Panc1 (cell line): ENCODE measurements around the gene NTN3. TPM values are rescaled to one million over a fixed set of nuclear protein-coding genes. Genes with fewer than 3 reads are reported as not detected.

Source experiments
- ATAC-seq: fragments of 200-7000 bp; cut with Tn5 transposase; 2 replicates; pipeline ENCODE4 v1.9.1; 2020; ENCODE audit warnings: mild to moderate bottlenecking, moderate library complexity
- BruUV-seq: library from RNA; stranded (reverse); fragments of 400-500 nt; replicated peaks from 2 replicates; lab custom pipeline; 2021; lab: Mats Ljungman, UMichigan
- CTCF ChIA-PET: fragments of 300-600 bp; sonication (Branson Sonifier 250); formaldehyde crosslinking; loops from one replicate; lab custom pipeline; 2022; ENCODE audit warnings: antibody characterized with exemption; lab: Charles Lee
- POLR2A ChIA-PET: fragments of 300-600 bp; sonication (Branson Sonifier 250); formaldehyde crosslinking; loops from one replicate; lab custom pipeline; 2022; ENCODE audit warnings: antibody characterized with exemption; lab: Charles Lee
- DNase-seq: peaks from one replicate; pipeline ENCODE4 v3.0.0-alpha.2; 2010; ENCODE audit warnings: low read depth, low spot score
- H3K27ac ChIP-seq: 2 replicates; pipeline ENCODE4 v1.5.1; 2011; ENCODE audit warnings: mild to moderate bottlenecking, low read length, inconsistent platforms
- H3K27me3 ChIP-seq: fragments of 200-500 bp; sonication (Bioruptor generic); 2 replicates; pipeline ENCODE4 v1.6.0; 2014; ENCODE audit warnings: low read length, inconsistent platforms; ENCODE audit not compliant: control insufficient read depth, insufficient read depth
- H3K36me3 ChIP-seq: fragments of 200-500 bp; sonication (Bioruptor generic); 2 replicates; pipeline ENCODE4 v1.5.1; 2014; ENCODE audit warnings: inconsistent platforms, mild to moderate bottlenecking, low read length, moderate library complexity; ENCODE audit not compliant: control insufficient read depth, insufficient read depth
- H3K4me1 ChIP-seq: 2 replicates; pipeline ENCODE4 v1.5.1; 2011; ENCODE audit warnings: inconsistent platforms, mild to moderate bottlenecking, low read length, moderate library complexity; ENCODE audit not compliant: control insufficient read depth, insufficient read depth
- H3K4me3 ChIP-seq, 2 experiments: 2 replicates each; pipeline ENCODE4 v1.5.1; 2011 to 2012; ENCODE audit warnings: low read depth in 2 of 2, low read length in 2 of 2, mild to moderate bottlenecking in 2 of 2, inconsistent platforms in 1 of 2, moderate library complexity in 1 of 2
- H3K9me3 ChIP-seq: fragments of 200-500 bp; sonication (Bioruptor generic); 2 replicates; pipeline ENCODE4 v1.5.1; 2014; ENCODE audit warnings: low read depth, mild to moderate bottlenecking, inconsistent platforms, low read length, moderate library complexity; ENCODE audit not compliant: control insufficient read depth, insufficient read depth
- POLR2AphosphoS5 ChIP-seq: IDR thresholded peaks from 2 replicates; pipeline ENCODE4 v1.6.1; 2012; ENCODE audit warnings: mild to moderate bottlenecking, low read depth, low read length, moderate library complexity
- SIN3A ChIP-seq: IDR thresholded peaks from 2 replicates; pipeline ENCODE4 v1.6.1; 2012; ENCODE audit warnings: low read depth, mild to moderate bottlenecking, low read length, moderate library complexity, borderline replicate concordance; ENCODE audit not compliant: insufficient read depth
- TCF7L2 ChIP-seq: IDR thresholded peaks from 2 replicates; pipeline ENCODE4 v1.6.1; 2011; ENCODE audit warnings: mild to moderate bottlenecking, low read depth, low read length, inconsistent platforms
- in situ Hi-C: cut with HindIII; loops from 2 replicates; pipeline ENCODE4 v1.10.0; 2016; ENCODE audit warnings: low sequenced_read_pairs, low pct_unique_long_range_greater_than_20kb
- intact Hi-C: fragments of 100-400 bp; cut with micrococcal nuclease; formaldehyde crosslinking; loops from one replicate; pipeline ENCODE4 v1.10.0; 2022; ENCODE audit not compliant: unreplicated experiment
- total RNA-seq: library from RNA; stranded (reverse); gene quantifications from one replicate; pipeline ENCODE4 v1.2.1, GENCODE V29; 2021; ENCODE audit not compliant: unreplicated experiment
- TF ChIP-seq, protein P1 (sequence below): fragments of 450-650 bp; IDR thresholded peaks from 2 replicates; pipeline ENCODE4 v1.5.1; 2017; ENCODE audit warnings: mild to moderate bottlenecking
- TF ChIP-seq, protein P2 (sequence below), 2 experiments: IDR thresholded peaks; 2 replicates each; pipeline ENCODE4 v1.6.1; 2011 to 2012; ENCODE audit warnings: low read depth in 2 of 2, control low read depth in 1 of 2, low read length in 1 of 2, mild to moderate bottlenecking in 1 of 2, moderate library complexity in 1 of 2; ENCODE audit not compliant: insufficient read depth in 1 of 2

The NTN3 gene
- total RNA-seq, 1 experiment from 2014 or later, result 3.2 TPM

DNA sequence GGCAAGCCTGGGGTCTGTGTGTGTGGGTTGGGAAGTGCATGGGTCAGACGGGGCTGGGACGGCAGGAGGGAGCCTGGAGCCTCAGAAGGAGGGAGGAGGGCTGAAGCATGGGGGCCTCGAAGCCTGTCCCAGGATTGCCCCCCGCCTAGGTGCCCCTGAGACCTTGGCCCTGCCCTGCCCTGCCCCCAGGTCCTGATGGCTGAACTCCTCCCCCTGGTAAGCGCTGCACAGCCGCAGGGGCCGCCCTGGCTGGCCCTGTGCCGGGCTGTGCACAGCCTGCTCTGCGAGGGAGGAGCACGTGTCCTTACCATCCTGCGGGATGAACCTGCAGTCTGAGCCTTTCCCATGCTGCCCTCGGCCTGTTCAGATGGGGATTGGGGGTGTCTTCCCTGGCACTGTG is 6.8 kb upstream of the NTN3 start:
- Histone ChIP-seq H3K27ac (no peak overlapping the region), H3K27me3 (no peaks in the 10 kb centered on the region), H3K36me3 (no peaks in the 10 kb centered on the region), H3K9me3 (no peaks in the 10 kb centered on the region), H3K4me1 (peaks cover 25% of the 10 kb centered on the region), H3K4me3 (no peak overlapping the region)
- intact Hi-C loops (no loop called here), in situ Hi-C loops (no loop called here)
- ChIA-PET CTCF (no interaction called here), POLR2A (no interaction called here)
- TF ChIP-seq, protein P1, sequence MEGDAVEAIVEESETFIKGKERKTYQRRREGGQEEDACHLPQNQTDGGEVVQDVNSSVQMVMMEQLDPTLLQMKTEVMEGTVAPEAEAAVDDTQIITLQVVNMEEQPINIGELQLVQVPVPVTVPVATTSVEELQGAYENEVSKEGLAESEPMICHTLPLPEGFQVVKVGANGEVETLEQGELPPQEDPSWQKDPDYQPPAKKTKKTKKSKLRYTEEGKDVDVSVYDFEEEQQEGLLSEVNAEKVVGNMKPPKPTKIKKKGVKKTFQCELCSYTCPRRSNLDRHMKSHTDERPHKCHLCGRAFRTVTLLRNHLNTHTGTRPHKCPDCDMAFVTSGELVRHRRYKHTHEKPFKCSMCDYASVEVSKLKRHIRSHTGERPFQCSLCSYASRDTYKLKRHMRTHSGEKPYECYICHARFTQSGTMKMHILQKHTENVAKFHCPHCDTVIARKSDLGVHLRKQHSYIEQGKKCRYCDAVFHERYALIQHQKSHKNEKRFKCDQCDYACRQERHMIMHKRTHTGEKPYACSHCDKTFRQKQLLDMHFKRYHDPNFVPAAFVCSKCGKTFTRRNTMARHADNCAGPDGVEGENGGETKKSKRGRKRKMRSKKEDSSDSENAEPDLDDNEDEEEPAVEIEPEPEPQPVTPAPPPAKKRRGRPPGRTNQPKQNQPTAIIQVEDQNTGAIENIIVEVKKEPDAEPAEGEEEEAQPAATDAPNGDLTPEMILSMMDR, result no peak
- TF ChIP-seq POLR2AphosphoS5, result peak; percentile 71
- ATAC-seq, result no peak
- BruUV-seq, result no TSS peak
- DNase-seq, result no peak

DNA sequence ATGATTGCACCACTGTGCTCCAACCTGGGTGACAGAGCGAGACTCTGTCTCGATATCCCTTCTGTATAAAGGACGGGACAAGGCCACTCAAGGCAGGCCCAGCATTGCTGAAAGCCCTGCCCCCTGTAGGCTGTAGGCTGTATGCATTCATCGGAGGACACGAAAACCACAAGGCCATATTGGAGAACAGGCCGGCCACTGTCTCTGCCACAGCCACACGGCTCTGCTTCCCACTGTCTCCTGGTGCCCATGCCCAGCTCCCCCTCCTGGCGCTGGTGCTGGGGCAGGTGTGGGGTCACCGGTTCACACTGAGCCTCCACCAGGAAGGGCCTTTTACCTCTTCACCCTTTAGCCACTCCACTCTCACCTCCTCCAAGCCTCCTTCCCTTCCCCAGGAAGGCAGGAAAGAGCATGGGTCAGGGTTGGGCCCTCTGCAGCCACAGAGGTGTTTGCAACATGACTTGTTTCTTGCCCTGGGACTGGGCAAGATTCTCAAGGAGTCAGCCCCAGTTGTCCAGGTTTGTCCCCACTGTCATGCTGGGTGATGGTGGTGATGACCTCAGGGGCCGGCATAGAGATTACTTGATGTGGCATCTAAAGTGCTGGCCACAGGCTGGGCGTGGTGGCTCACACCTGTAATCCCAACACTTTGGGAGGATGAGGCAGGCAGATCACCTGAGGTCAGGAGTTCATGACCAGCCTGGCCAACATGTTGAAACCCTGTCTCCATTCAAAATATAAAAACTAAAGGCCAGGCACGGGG is 5.3 kb upstream of the NTN3 start:
- no peak overlapping the region for H3K27ac ChIP-seq
- intact Hi-C loops, result no loop called here
- CTCF ChIA-PET, result no interaction called here
- in situ Hi-C loops, result no loop called here
- no peak for ATAC-seq
- no peaks in the 10 kb centered on the region for H3K9me3 ChIP-seq
- no peaks in the 10 kb centered on the region for H3K27me3 ChIP-seq
- no peak; the same call in none of the 2 replicates for TF ChIP-seq POLR2AphosphoS5
- no peak for TF ChIP-seq TCF7L2
- TF ChIP-seq SIN3A, result no peak
- TF ChIP-seq, protein P2, sequence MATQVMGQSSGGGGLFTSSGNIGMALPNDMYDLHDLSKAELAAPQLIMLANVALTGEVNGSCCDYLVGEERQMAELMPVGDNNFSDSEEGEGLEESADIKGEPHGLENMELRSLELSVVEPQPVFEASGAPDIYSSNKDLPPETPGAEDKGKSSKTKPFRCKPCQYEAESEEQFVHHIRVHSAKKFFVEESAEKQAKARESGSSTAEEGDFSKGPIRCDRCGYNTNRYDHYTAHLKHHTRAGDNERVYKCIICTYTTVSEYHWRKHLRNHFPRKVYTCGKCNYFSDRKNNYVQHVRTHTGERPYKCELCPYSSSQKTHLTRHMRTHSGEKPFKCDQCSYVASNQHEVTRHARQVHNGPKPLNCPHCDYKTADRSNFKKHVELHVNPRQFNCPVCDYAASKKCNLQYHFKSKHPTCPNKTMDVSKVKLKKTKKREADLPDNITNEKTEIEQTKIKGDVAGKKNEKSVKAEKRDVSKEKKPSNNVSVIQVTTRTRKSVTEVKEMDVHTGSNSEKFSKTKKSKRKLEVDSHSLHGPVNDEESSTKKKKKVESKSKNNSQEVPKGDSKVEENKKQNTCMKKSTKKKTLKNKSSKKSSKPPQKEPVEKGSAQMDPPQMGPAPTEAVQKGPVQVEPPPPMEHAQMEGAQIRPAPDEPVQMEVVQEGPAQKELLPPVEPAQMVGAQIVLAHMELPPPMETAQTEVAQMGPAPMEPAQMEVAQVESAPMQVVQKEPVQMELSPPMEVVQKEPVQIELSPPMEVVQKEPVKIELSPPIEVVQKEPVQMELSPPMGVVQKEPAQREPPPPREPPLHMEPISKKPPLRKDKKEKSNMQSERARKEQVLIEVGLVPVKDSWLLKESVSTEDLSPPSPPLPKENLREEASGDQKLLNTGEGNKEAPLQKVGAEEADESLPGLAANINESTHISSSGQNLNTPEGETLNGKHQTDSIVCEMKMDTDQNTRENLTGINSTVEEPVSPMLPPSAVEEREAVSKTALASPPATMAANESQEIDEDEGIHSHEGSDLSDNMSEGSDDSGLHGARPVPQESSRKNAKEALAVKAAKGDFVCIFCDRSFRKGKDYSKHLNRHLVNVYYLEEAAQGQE (IDR thresholded peaks at IDR 0.05; ENCODE audit: insufficient read depth in 1 of 2, low read depth in 2 of 2, low read length in 1 of 2), result no peak
- TF ChIP-seq, protein P1, result no peak
- H3K4me3 ChIP-seq, result no peak overlapping the region
- H3K36me3 ChIP-seq, result no peaks in the 10 kb centered on the region
- BruUV-seq, result no TSS peak
- DNase-seq, result no peak
- H3K4me1 ChIP-seq, result peaks cover 35% of the 10 kb centered on the region
- POLR2A ChIA-PET, result no interaction called here
